Sigmoid colon (tissue), 4 donors: Measurements from ENCODE around the gene LIPH.

Source experiments
- EP300 ChIP-seq, 4 donors: sonication (generic); formaldehyde crosslinking; IDR thresholded peaks; one replicate each; pipeline ENCODE4 v1.6.1; 2017; ENCODE audit warnings: antibody characterized with exemption in 4 of 4
- POLR2A ChIP-seq, 2 donors: fragments of 450-650 bp; IDR thresholded peaks; one replicate each; pipeline ENCODE4 v1.6.1; 2016; ENCODE audit warnings: antibody characterized with exemption in 2 of 2, mild to moderate bottlenecking in 2 of 2, moderate library complexity in 2 of 2
- POLR2AphosphoS5 ChIP-seq, 4 donors: sonication (generic); formaldehyde crosslinking; IDR thresholded peaks; one replicate each; pipeline ENCODE4 v1.6.1; 2017; ENCODE audit warnings: antibody characterized with exemption in 4 of 4
- TF ChIP-seq, protein P1 (sequence below), 4 experiments: fragments of 450-650 bp in 3 of 4; fragments of 200-600 bp in 1 of 4; IDR thresholded peaks; one replicate each; pipeline ENCODE4 v1.5.1; 2016 to 2019; ENCODE audit warnings: antibody characterized with exemption in 4 of 4, mild to moderate bottlenecking in 3 of 4, moderate library complexity in 2 of 4

DNA sequence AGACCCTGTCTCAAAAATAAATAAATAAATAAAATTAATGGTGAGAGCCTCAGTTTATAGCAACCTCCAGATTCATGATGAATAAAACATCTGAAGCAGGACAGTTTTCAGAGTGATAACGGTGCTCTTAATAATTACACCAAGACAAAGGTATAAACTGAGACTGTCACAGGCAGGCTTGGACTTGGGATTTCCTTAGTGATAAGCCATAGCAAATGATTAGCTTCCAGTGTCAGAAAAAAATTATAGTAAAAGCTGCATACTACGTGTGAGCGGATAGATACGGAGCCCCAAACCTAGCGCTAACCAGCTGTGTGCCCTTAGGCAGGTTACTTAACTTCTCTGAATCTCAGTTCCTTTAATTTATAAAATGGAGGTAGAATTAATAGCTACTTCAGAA is 21.5 kb downstream of the LIPH start:
- TF ChIP-seq EP300 (IDR thresholded peaks at IDR 0.05) = no peak
- TF ChIP-seq, protein P1, sequence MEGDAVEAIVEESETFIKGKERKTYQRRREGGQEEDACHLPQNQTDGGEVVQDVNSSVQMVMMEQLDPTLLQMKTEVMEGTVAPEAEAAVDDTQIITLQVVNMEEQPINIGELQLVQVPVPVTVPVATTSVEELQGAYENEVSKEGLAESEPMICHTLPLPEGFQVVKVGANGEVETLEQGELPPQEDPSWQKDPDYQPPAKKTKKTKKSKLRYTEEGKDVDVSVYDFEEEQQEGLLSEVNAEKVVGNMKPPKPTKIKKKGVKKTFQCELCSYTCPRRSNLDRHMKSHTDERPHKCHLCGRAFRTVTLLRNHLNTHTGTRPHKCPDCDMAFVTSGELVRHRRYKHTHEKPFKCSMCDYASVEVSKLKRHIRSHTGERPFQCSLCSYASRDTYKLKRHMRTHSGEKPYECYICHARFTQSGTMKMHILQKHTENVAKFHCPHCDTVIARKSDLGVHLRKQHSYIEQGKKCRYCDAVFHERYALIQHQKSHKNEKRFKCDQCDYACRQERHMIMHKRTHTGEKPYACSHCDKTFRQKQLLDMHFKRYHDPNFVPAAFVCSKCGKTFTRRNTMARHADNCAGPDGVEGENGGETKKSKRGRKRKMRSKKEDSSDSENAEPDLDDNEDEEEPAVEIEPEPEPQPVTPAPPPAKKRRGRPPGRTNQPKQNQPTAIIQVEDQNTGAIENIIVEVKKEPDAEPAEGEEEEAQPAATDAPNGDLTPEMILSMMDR (IDR thresholded peaks at IDR 0.05) = no peak
- no peak for TF ChIP-seq POLR2A (IDR thresholded peaks at IDR 0.05)
- no peak for TF ChIP-seq POLR2AphosphoS5 (IDR thresholded peaks at IDR 0.05)
